Thymus (tissue), 11 donors: ENCODE measurements around the gene MACROH2A1. TPM values are rescaled to one million over a fixed set of nuclear protein-coding genes. Genes with fewer than 3 reads are reported as not detected.
"Not testable (repeated sequence)": the region's sequence is repeated elsewhere in the genome, so short reads cannot be mapped to it uniquely, and the experiment has no call there.

Experiments
- DNase-seq, 9 donors: peaks; one replicate each; pipeline ENCODE4 v3.0.0-alpha.2; 2013; ENCODE audit warnings: low spot score in 9 of 9, low read depth in 6 of 9, missing footprints in 1 of 9
- H3K27ac ChIP-seq, 2 donors: one replicate each; pipeline ENCODE4 v1.5.1; 2013; ENCODE audit warnings: control low read depth in 1 of 2, low read depth in 1 of 2, low read length in 1 of 2, mild to moderate bottlenecking in 1 of 2, moderate library complexity in 1 of 2
- H3K27me3 ChIP-seq, 2 donors: one replicate each; pipeline ENCODE4 v1.5.1; 2013; ENCODE audit warnings: low read length in 1 of 2; ENCODE audit not compliant: control insufficient read depth in 2 of 2, insufficient read depth in 1 of 2
- H3K36me3 ChIP-seq, 2 donors: one replicate each; pipeline ENCODE4 v1.5.1; 2013; ENCODE audit warnings: low read length in 1 of 2, mild to moderate bottlenecking in 1 of 2, moderate library complexity in 1 of 2; ENCODE audit not compliant: control insufficient read depth in 2 of 2, insufficient read depth in 2 of 2
- H3K4me1 ChIP-seq, 2 donors: one replicate each; pipeline ENCODE4 v1.5.1; 2013; ENCODE audit warnings: low read length in 2 of 2; ENCODE audit not compliant: control insufficient read depth in 2 of 2, insufficient read depth in 2 of 2
- H3K4me3 ChIP-seq, 2 donors: one replicate each; pipeline ENCODE4 v1.5.1; 2013; ENCODE audit warnings: low read length in 2 of 2, control low read depth in 1 of 2, mild to moderate bottlenecking in 1 of 2
- H3K9me3 ChIP-seq, 2 donors: one replicate each; pipeline ENCODE4 v1.5.1; 2013; ENCODE audit warnings: low read length in 1 of 2, mild to moderate bottlenecking in 1 of 2; ENCODE audit not compliant: control insufficient read depth in 2 of 2, insufficient read depth in 1 of 2
- WGBS: extraction: QIAGEN DNeasy Blood & Tissue Kit; methylation state at CpG from one replicate; pipeline ENCODE4 v1.1.7; 2013; 5-methylcytosine and 5-hydroxymethylcytosine counted together
- polyA plus RNA-seq: library from polyadenylated mRNA; stranded (reverse); fragments of 200-250 nt; gene quantifications from one replicate; pipeline ENCODE4 v1.2.3, GENCODE V29; 2013
- total RNA-seq: library from RNA; stranded (reverse); fragments of 120-200 nt; gene quantifications from one replicate; pipeline ENCODE4 v1.2.4, GENCODE V29; 2013
- donor health status: healthy.

MACROH2A1 gene
- total and polyA plus RNA-seq, 2 donors, result 206 to 244 TPM

GRCh38 chr5:135365281-135365680 lies 33.8 kb downstream of the MACROH2A1 start:
- Histone ChIP-seq H3K36me3 (peaks cover 53 to 78% of the 10 kb centered on the region in 2 donors), H3K27me3 (no peaks in the 10 kb centered on the region), H3K27ac (peak overlapping the region in 1 of 2 donors; percentile 13), H3K4me3 (no peak overlapping the region), H3K4me1 (no peaks in the 10 kb centered on the region), H3K9me3 (no peaks in the 10 kb centered on the region)
- WGBS, result 96% methylated on average over 2 of the region's 2 CpGs
- no peak for DNase-seq

DNA sequence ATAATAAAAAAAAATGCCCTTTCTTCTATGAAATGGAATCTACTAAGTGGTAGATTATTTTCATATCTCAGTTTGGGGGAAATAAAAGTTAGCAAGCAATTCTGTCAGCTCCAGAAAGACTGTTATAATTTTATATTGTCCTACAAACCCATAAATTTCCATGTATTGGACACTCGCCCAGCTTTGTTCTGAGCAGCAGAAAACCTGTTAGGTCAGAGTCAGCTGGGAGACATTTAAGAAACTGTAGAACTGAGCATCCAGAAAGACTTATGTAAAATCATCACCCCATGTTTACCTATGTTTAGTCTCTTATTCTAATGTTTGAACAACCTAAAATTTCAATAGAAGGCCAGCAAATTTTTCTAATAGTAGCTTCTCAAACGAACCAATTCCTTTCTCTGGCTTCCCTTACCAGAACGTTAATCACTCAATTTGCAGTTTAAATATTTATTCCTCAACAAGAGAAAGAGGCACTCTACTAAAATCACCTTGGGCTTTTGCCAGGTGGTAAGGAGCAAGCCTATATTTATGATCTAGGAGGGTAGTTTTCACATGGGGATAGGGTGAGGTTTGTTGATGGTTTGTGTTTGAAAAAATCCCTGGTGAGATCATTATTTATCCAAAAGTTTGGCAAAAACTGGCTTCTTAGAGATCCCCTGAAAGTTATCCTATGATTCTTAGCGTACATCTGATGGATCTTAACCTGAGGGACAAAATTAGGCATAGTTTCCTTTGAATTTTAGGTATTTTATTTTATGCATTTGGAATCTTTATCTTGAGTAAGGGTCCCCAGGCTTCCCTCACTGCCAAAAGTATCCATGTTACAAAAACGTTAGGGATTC lies 34.4 kb downstream of the MACROH2A1 start:
- no peak for DNase-seq
- Histone ChIP-seq H3K4me1 (no peaks in the 10 kb centered on the region), H3K27ac (peak overlapping the region in 1 of 2 donors; percentile 13), H3K27me3 (no peaks in the 10 kb centered on the region), H3K36me3 (peaks cover 53 to 78% of the 10 kb centered on the region in 2 donors), H3K9me3 (no peaks in the 10 kb centered on the region), H3K4me3 (no peak overlapping the region)
- WGBS, result 88% methylated on average over 5 of the region's 5 CpGs

DNA sequence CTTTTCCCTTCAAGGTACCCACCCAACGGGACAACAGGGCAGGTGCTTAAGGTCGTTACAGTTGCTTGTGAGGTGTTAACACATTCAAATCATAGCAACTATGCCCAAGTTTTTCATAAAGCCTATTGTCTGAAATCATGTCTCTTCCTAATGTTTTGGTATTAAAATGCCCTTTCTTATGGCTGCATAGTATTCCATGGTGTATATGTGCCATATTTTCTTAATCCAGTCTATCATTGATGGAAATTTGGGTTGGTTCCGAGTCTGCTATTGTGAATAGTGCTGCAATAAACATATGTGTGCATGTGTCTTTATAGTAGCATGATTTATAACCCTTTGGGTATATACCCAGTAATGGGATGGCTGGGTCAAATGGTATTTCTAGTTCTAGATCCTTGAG lies 35.7 kb downstream of the MACROH2A1 start:
- not testable (repeated sequence) for H3K27me3 ChIP-seq, H3K4me3 ChIP-seq, H3K4me1 ChIP-seq, H3K9me3 ChIP-seq, H3K27ac ChIP-seq, DNase-seq
- 96% methylated on average over 3 of the region's 3 CpGs for WGBS
- peaks cover 40 to 75% of the 10 kb centered on the region in 2 donors for H3K36me3 ChIP-seq

DNA sequence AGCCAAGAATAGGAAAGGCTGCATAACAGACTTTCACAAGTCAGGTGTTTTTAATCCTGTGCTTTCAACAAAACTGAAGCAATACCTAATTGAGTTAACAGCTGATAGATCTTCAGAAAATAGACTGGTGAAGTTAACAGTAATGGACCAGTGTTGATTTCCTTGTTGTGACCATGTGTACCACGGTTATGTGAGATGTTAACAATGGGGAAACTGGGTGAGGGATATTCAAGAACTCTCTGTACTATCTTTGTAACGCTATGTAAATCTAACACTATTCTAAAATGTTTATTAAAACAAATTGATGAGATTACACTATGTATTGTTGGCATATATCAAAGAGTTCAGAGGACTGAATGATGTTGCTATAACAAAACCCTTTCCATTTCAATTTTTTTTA lies 36.9 kb downstream of the MACROH2A1 start:
- no peaks in the 10 kb centered on the region for H3K27me3 ChIP-seq
- no peaks in the 10 kb centered on the region for H3K4me1 ChIP-seq
- no peak for DNase-seq
- peaks cover 34 to 77% of the 10 kb centered on the region in 2 donors for H3K36me3 ChIP-seq
- H3K9me3 ChIP-seq, result no peaks in the 10 kb centered on the region
- no peak overlapping the region for H3K4me3 ChIP-seq
- no peak overlapping the region for H3K27ac ChIP-seq
- WGBS, result 94% methylated on average over 2 of the region's 2 CpGs

DNA sequence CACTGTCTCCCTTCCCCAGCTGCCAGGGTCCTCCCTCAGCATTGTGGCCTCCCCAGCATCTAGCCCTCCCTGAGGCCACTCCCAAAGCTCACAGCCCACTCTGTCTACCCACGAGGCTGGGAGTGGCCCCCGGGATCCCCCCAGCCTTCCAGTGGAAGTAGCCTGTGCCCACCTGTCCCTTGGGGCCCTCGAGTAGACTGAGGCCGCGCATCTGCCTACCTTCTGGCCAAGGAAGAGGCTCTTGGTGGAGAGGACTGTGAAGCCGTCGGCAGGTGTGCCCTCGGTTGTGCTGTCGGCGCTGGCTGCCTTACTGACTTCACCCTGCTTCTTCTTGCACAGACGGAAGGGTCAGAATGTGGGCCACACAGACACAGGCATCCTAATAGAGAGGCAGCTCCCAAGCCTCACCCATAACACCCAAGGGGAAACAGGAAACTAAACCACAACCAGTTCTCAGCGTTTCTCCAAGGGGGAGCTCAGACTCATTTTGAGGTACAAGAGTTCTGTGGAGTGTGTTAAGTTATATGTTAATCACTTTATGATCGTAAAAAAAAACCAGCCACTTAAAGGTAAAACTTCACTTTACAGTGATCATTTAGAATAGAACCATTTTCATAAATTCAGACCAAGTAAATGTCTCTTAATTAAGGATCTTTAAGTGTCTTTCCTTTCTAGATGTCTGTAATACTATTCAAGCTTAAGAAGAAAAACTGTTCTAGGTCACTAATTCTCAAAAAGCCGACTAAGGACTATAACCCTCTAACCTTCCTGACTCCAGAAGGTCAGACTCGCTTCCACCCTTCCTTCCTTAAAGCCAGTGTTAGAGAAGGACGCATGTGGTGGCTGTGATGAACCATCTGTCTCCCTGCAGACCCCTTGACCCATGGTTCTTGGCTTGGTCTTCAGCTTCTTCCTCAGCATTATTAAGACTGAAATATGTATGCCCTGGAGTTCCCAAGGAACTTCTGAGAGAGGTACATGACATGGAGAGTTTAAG lies 38.5 kb downstream of the MACROH2A1 start:
- H3K27me3 ChIP-seq, result no peaks in the 10 kb centered on the region
- H3K9me3 ChIP-seq, result no peaks in the 10 kb centered on the region
- DNase-seq, result peak in 1 of 9 donors; percentile 27
- H3K4me3 ChIP-seq, result no peak overlapping the region
- WGBS, result 35% methylated on average over 16 of the region's 16 CpGs
- peaks cover 39 to 75% of the 10 kb centered on the region in 2 donors for H3K36me3 ChIP-seq
- no peak overlapping the region for H3K27ac ChIP-seq
- no peaks in the 10 kb centered on the region for H3K4me1 ChIP-seq

- no peaks in the 10 kb centered on the region for H3K9me3 ChIP-seq
- H3K4me3 ChIP-seq, result no peak overlapping the region
- H3K27me3 ChIP-seq, result no peaks in the 10 kb centered on the region
- H3K27ac ChIP-seq, result no peak overlapping the region
- H3K36me3 ChIP-seq, result peaks cover 42 to 75% of the 10 kb centered on the region in 2 donors
- H3K4me1 ChIP-seq, result no peaks in the 10 kb centered on the region
- 89% methylated on average over 8 of the region's 8 CpGs for WGBS
- no peak for DNase-seq
Observed at GRCh38 chr5:135359374-135360165, 39.5 kb downstream of the MACROH2A1 start.

DNA sequence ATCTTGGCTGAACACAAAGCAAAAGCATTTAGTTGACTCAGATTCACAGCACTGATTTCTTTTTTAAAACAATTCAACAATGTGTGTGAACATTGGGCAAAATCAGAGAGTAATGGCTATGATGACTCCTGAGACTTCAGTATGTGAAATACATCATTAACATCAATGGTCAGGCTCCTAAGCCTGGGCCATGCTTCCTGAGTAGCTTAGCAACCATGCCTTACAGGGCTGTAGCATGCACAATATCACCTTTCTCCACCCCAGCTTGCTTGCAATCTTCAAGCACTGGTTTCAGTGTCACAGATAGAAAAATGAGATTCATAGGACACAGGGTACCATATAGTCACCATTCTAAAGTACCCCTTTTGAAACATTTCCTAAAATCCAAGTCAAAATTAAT lies 41.3 kb downstream of the MACROH2A1 start:
- no peak for DNase-seq
- Histone ChIP-seq H3K27me3 (no peaks in the 10 kb centered on the region), H3K27ac (no peak overlapping the region), H3K4me3 (no peak overlapping the region), H3K36me3 (peaks cover 53 to 76% of the 10 kb centered on the region in 2 donors), H3K9me3 (no peaks in the 10 kb centered on the region), H3K4me1 (no peaks in the 10 kb centered on the region)

DNA sequence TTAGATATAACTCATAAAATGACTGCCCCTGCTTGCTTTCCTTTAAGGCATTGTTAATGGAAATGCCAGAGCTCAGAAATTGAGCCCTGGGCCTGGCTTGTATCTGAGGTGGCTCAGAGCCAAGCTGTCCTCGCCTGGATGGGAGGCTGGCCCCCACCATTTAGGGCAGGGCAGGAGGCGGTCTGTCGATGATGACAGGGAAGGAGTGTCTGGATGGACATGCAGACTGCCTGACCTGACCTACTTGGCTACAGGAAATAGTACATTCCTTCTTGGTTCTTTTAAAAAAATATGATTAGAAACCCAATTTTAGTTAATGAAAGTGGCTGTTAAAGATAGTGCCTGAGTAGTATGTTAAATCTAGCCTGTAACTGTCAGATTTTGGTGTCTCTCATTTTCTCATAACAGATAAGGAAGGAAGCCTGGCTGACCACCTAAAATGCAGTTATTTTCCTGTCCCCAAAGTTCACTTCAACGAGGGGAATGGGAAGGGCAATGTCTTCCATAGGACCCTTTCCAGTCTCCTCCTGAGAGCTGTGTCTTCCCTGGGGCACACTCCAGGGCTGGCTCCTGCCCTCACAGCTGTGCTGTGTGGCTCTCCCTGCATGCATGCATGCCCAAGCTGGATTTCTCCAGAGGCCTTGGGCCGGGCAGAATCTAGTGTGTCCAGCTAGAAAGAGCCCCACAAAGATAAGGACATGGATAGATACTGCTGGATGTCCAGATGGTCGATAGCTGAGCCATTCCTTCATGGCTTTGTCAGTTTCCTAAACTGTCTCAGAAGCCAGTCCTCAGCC lies 42.3 kb downstream of the MACROH2A1 start:
- DNase-seq, result no peak
- Histone ChIP-seq H3K27ac (peak overlapping the region in 1 of 2 donors; percentile 46), H3K36me3 (peaks cover 57 to 84% of the 10 kb centered on the region in 2 donors)

More for the DNA sequence above, 42.3 kb downstream of the MACROH2A1 start:
- no peaks in the 10 kb centered on the region for H3K4me1 ChIP-seq
- no peaks in the 10 kb centered on the region for H3K27me3 ChIP-seq
- no peaks in the 10 kb centered on the region for H3K9me3 ChIP-seq
- no peak overlapping the region for H3K4me3 ChIP-seq
- WGBS, result 80% methylated on average over 6 of the region's 6 CpGs
